HepG2 (cell line): ENCODE measurements around the gene ABCC1. TPM values are rescaled to one million over a fixed set of nuclear protein-coding genes. Genes with fewer than 3 reads are reported as not detected.

Experiments
- ATAC-seq: fragments of 200-7000 bp; cut with Tn5 transposase; 3 replicates; pipeline ENCODE4 v1.9.1; 2020; ENCODE audit warnings: mild to moderate bottlenecking, moderate library complexity
- BruUV-seq: library from RNA; stranded (reverse); fragments of 400-500 nt; replicated peaks from 2 replicates; lab custom pipeline; 2021; lab: Mats Ljungman, UMichigan
- CTCF ChIA-PET: fragments of 300-600 bp; formaldehyde crosslinking; extraction: SDS; loops from one replicate; lab custom pipeline; 2021; ENCODE audit warnings: low total read pairs, inconsistent platforms, low intra/inter-chr PET ratio; lab: Yijun Ruan, JAX
- POLR2A ChIA-PET: fragments of 350-600 bp; sonication (Branson Sonifier 250); formaldehyde crosslinking; loops from one replicate; lab custom pipeline; 2020; ENCODE audit warnings: antibody characterized with exemption, inconsistent platforms; lab: Yijun Ruan, JAX
- DNase-seq: peaks from one replicate; pipeline ENCODE4 v3.0.0-alpha.2; 2015; ENCODE audit warnings: low spot score
- FAIRE-seq: peaks from 3 replicates; lab custom pipeline; 2011; peaks lifted over from hg19 to GRCh38; lab: Jason Lieb, UNC
- H2AFZ ChIP-seq: one replicate; pipeline ENCODE4 v1.6.1; 2011; ENCODE audit warnings: low read length, inconsistent platforms
- H3K27ac ChIP-seq: fragments of 300-600 bp; 3 replicates; pipeline ENCODE4 v1.8.0; 2011; ENCODE audit warnings: mixed run types, mild to moderate bottlenecking, mixed read lengths, low read length, inconsistent platforms; ENCODE audit not compliant: insufficient read depth; ENCODE audit errors: extremely low read length
- H3K27me3 ChIP-seq, 2 experiments: fragments of 200-600 bp in 1 of 2; 2 replicates in 1 of 2; 3 replicates in 1 of 2; pipeline versions ENCODE4 v1.6.0 to v1.8.0; 2011; ENCODE audit warnings: low read length in 2 of 2, mild to moderate bottlenecking in 2 of 2, moderate library complexity in 2 of 2, inconsistent platforms in 1 of 2; ENCODE audit not compliant: insufficient read depth in 2 of 2, control insufficient read depth in 1 of 2
- H3K36me3 ChIP-seq, 2 experiments: fragments of 200-600 bp in 1 of 2; replicated peaks in 1 of 2; 2 replicates in 1 of 2; 3 replicates in 1 of 2; pipeline versions ENCODE4 v1.5.1 to v1.8.0; 2011; ENCODE audit warnings: low read length in 2 of 2, inconsistent platforms in 1 of 2; ENCODE audit not compliant: insufficient read depth in 2 of 2, control insufficient read depth in 1 of 2
- H3K4me1 ChIP-seq: 2 replicates; pipeline ENCODE4 v1.5.1; 2012; ENCODE audit warnings: low read length, inconsistent platforms; ENCODE audit not compliant: insufficient read depth
- H3K4me2 ChIP-seq: 2 replicates; pipeline ENCODE4 v1.6.0; 2011; ENCODE audit warnings: low read depth, low read length, inconsistent platforms
- H3K4me3 ChIP-seq, 3 experiments: fragments of 200-600 bp in 1 of 3; sonication (generic), shearing (Covaris generic) in 1 of 3; replicated peaks in 1 of 3; 2 replicates each; pipeline ENCODE4 v1.5.1; 2011 to 2016; ENCODE audit warnings: low read length in 3 of 3, inconsistent platforms in 2 of 3, low read depth in 2 of 3, mild to moderate bottlenecking in 2 of 3, control low read depth in 1 of 3, mixed read lengths in 1 of 3; ENCODE audit not compliant: insufficient read depth in 1 of 3
- H3K79me2 ChIP-seq: one replicate; pipeline ENCODE4 v1.6.1; 2011; ENCODE audit warnings: low read length, inconsistent platforms; ENCODE audit not compliant: insufficient read depth
- H3K9ac ChIP-seq: 2 replicates; pipeline ENCODE4 v1.6.0; 2011; ENCODE audit warnings: mild to moderate bottlenecking, low read depth, low read length, inconsistent platforms; ENCODE audit not compliant: insufficient read depth
- H3K9me3 ChIP-seq: 2 replicates; pipeline ENCODE4 v1.5.1; 2012; ENCODE audit warnings: mild to moderate bottlenecking, low read length
- H4K20me1 ChIP-seq: 2 replicates; pipeline ENCODE4 v1.6.0; 2011; ENCODE audit warnings: inconsistent platforms, mild to moderate bottlenecking, low read length, moderate library complexity; ENCODE audit not compliant: insufficient read depth
- ADNP ChIP-seq: sonication (generic); formaldehyde crosslinking; IDR thresholded peaks from 2 replicates; pipeline ENCODE4 v1.4.0; 2020; ENCODE audit warnings: missing genetic modification reagents
- BHLHE40 ChIP-seq: IDR thresholded peaks from 2 replicates; pipeline ENCODE4 v1.6.1; 2011; ENCODE audit warnings: low read length, improper control_type of control experiment
- CBFB ChIP-seq: sonication (generic); formaldehyde crosslinking; IDR thresholded peaks from 2 replicates; pipeline ENCODE4 v1.4.0; 2020; ENCODE audit warnings: missing genetic modification reagents
- CREM ChIP-seq, 2 experiments: sonication (generic) in 1 of 2; formaldehyde crosslinking in 1 of 2; IDR thresholded peaks; 2 replicates each; pipeline versions ENCODE4 v1.4.0 to v1.6.1; 2016 to 2020; ENCODE audit warnings: antibody characterized with exemption in 1 of 2, mild to moderate bottlenecking in 1 of 2, missing genetic modification reagents in 1 of 2
- GMEB2 ChIP-seq: IDR thresholded peaks from 2 replicates; pipeline ENCODE4 v1.6.1; 2016; ENCODE audit warnings: missing biosample characterization, missing genetic modification reagents, low read depth
- KDM5A ChIP-seq: fragments of 200-600 bp; sonication (generic); IDR thresholded peaks from 2 replicates; pipeline ENCODE4 v1.7.0; 2018; ENCODE audit warnings: antibody characterized with exemption, mild to moderate bottlenecking, low read length, borderline replicate concordance
- ZNF10 ChIP-seq: sonication (generic); formaldehyde crosslinking; IDR thresholded peaks from 2 replicates; pipeline ENCODE4 v1.4.0; 2020; ENCODE audit warnings: mild to moderate bottlenecking, low read depth, missing genetic modification reagents, borderline replicate concordance
- ZNF263 ChIP-seq: sonication (generic); formaldehyde crosslinking; IDR thresholded peaks from 2 replicates; pipeline ENCODE4 v1.4.0; 2020; ENCODE audit warnings: missing genetic modification reagents
- ZNF337 ChIP-seq: sonication (generic); formaldehyde crosslinking; IDR thresholded peaks from 2 replicates; pipeline ENCODE4 v1.5.1; 2020; ENCODE audit warnings: missing genetic modification reagents, low read depth, mild to moderate bottlenecking, borderline replicate concordance
- ZNF629 ChIP-seq: sonication (generic); formaldehyde crosslinking; conservative IDR thresholded peaks from 2 replicates; pipeline ENCODE4 v1.5.0; 2020; ENCODE audit warnings: missing genetic modification reagents
- ZNF768 ChIP-seq: sonication (generic); formaldehyde crosslinking; IDR thresholded peaks from 2 replicates; pipeline ENCODE4 v1.4.0; 2020; ENCODE audit warnings: missing genetic modification reagents
- WGBS: methylation state at CpG from one replicate; pipeline ENCODE4 v1.1.6; 2017; ENCODE audit warnings: low lambda C conversion rate; 5-methylcytosine and 5-hydroxymethylcytosine counted together
- in situ Hi-C: cut with HindIII; loops from 2 replicates; pipeline ENCODE4 v1.10.0; 2017; ENCODE audit warnings: low pct_unique_long_range_greater_than_20kb; ENCODE audit not compliant: extremely low pct_ligation_motif_present
- intact Hi-C: fragments of 100-400 bp; cut with micrococcal nuclease; formaldehyde crosslinking; loops from one replicate; pipeline ENCODE4 v1.10.0; 2022; ENCODE audit not compliant: unreplicated experiment
- polyA plus RNA-seq, 8 experiments: library from polyadenylated mRNA; depleted of rRNA in 3 of 8; stranded (reverse) in 7 of 8; unstranded in 1 of 8; fragments of >200 nt; fragmentation: Illumina TruSeq in 4 of 8; extraction: Trizol in 4 of 8; gene quantifications; 2 replicates each; pipeline versions ENCODE4 v1.2.1 to v1.2.3, GENCODE V29; 2011 to 2016; ENCODE audit warnings: low read depth in 4 of 8, missing spikeins in 1 of 8, mixed read lengths in 1 of 8; ENCODE audit not compliant: insufficient read depth in 1 of 8
- total RNA-seq, 5 experiments: library from RNA; depleted of rRNA; stranded (reverse); fragments of >200 nt; fragmentation: Illumina TruSeq; extraction: Trizol; gene quantifications; 2 replicates each; pipeline ENCODE4 v1.2.3, GENCODE V29; 2016; ENCODE audit warnings: low read depth in 1 of 5

ABCC1 gene
- total and polyA plus RNA-seq, 2 of the 13 experiments (the other 11 are each of a cell fraction or from before 2014, with no cell fraction given): 13.0 to 30.6 TPM

GRCh38 chr16:16111639-16112038 lies 162.2 kb downstream of the ABCC1 start:
- H4K20me1 ChIP-seq: no peaks in the 10 kb centered on the region
- TF ChIP-seq ZNF629 (CRISPR knock-in tag) (peak; percentile 96), CBFB (CRISPR knock-in tag) (no peak), ZNF337 (CRISPR knock-in tag) (no peak), GMEB2 (CRISPR knock-in tag) (no peak), ZNF10 (CRISPR knock-in tag) (no peak), CREM (IDR thresholded peaks at IDR 0.05) (no peak), CREM (CRISPR knock-in tag; IDR thresholded peaks at IDR 0.05) (no peak), ZNF768 (CRISPR knock-in tag) (no peak), BHLHE40 (no peak), ADNP (CRISPR knock-in tag) (0 out of 2 replicates have a peak, but pooled peaks have one; percentile 20), ZNF263 (0 out of 2 replicates have a peak, but pooled peaks have one; percentile 19), KDM5A (no peak)
- WGBS: 97% methylated on average over 4 of the region's 4 CpGs
- H3K27ac ChIP-seq: no peak overlapping the region
- in situ Hi-C loops: no loop called here
- BruUV-seq: no TSS peak
- H3K79me2 ChIP-seq: no peaks in the 10 kb centered on the region
- ATAC-seq: no peak
- no peaks in the 10 kb centered on the region for H3K4me1 ChIP-seq
- H3K9ac ChIP-seq: no peak overlapping the region
- no peak overlapping the region for H3K4me3 ChIP-seq
- ChIA-PET POLR2A (no interaction called here), CTCF (no interaction called here)
- H2AFZ ChIP-seq: no peak overlapping the region
- intact Hi-C loops: no loop called here
- DNase-seq: no peak
- FAIRE-seq: no peak
- peaks cover 45 to 75% of the 10 kb centered on the region in 2 experiments for H3K36me3 ChIP-seq
- H3K9me3 ChIP-seq: no peaks in the 10 kb centered on the region
- no peak overlapping the region for H3K4me2 ChIP-seq
- H3K27me3 ChIP-seq: no peaks in the 10 kb centered on the region
